ENCODE data around the gene AGMO. TPM values are rescaled to one million over a fixed set of nuclear protein-coding genes. Genes with fewer than 3 reads are reported as not detected.

The AGMO gene
- total and polyA plus RNA-seq, 2 donors (not counting 1 experiment from before 2014, with no cell fraction given): not detected

- CTCF ChIA-PET: no interaction called here
- Mint-ChIP-seq H3K4me1 (no peaks in the 10 kb centered on the region), H3K27me3 (no peaks in the 10 kb centered on the region), H3K27ac (no peak overlapping the region), H3K9me3 (ENCODE audit: insufficient read depth) (peaks cover 4% of the 10 kb centered on the region), H3K4me3 (no peak overlapping the region)
- no peak overlapping the region for H3K9ac ChIP-seq (ENCODE audit: low read length)
- no peaks in the 10 kb centered on the region for H3K36me3 ChIP-seq (replicated peaks in 1 of 2; ENCODE audit: control extremely low read depth in 1 of 2, control insufficient read depth in 1 of 2, extremely low read depth in 1 of 2, insufficient read depth in 2 of 2, low read length in 1 of 2)
- DNase-seq (no peak), ATAC-seq (ENCODE audit: low read depth) (no peak)
- POLR2A ChIA-PET: no interaction called here
- H4K20me1 ChIP-seq (ENCODE audit: control insufficient read depth, insufficient read depth, low read length, poor library complexity, severe bottlenecking): no peaks in the 10 kb centered on the region
- no peaks in the 10 kb centered on the region for H3K79me2 ChIP-seq (ENCODE audit: control insufficient read depth, insufficient read depth, low read length)
- TF ChIP-seq CTCF (IDR thresholded peaks at IDR 0.05) (no peak), EZH2 (IDR thresholded peaks at IDR 0.05; ENCODE audit: borderline replicate concordance, insufficient read depth, low read depth, low read length, poor library complexity, severe bottlenecking) (no peak)
- no peak overlapping the region for H3K4me3 ChIP-seq (ENCODE audit: control extremely low read depth in 1 of 5, extremely low read depth in 1 of 5, insufficient read depth in 1 of 5, low read depth in 2 of 5, low read length in 4 of 5)
- intact Hi-C loops (cut with micrococcal nuclease): no loop called here
- H3K27ac ChIP-seq (ENCODE audit: low read length in 2 of 2): no peak overlapping the region
- H2AFZ ChIP-seq (ENCODE audit: insufficient read depth, low read depth, low read length, poor library complexity, severe bottlenecking): no peak overlapping the region
- 100% methylated on average over 1 of the region's 3 CpGs for WGBS (ENCODE audit: insufficient coverage)
- no peak overlapping the region for H3K4me2 ChIP-seq (replicated peaks; ENCODE audit: low read depth, low read length, poor library complexity, severe bottlenecking)
- H3K9me3 ChIP-seq (ENCODE audit: control extremely low read depth in 1 of 3, control insufficient read depth in 2 of 3, insufficient read depth in 1 of 3, low read length in 2 of 3): peaks cover 0 to 5% (median 2%) of the 10 kb centered on the region in 3 donors
- H3K27me3 ChIP-seq (replicated peaks in 1 of 4; ENCODE audit: control extremely low read depth in 1 of 4, control insufficient read depth in 3 of 4, insufficient read depth in 4 of 4, low read length in 3 of 4): no peaks in the 10 kb centered on the region
- no peaks in the 10 kb centered on the region for H3K4me1 ChIP-seq (ENCODE audit: control insufficient read depth in 2 of 2, insufficient read depth in 2 of 2, low read length in 2 of 2)
Observed at GRCh38 chr7:15580604-15581351, 19.0 kb upstream of the AGMO start.

GRCh38 chr7:15577600-15577999, 15.8 kb upstream of the AGMO start:
- H3K4me3 Mint-ChIP-seq: no peak overlapping the region
- no peak overlapping the region for H3K27ac ChIP-seq (ENCODE audit: low read length in 2 of 2)
- no CpG with 5 or more reads among the region's 2 CpGs for WGBS (ENCODE audit: insufficient coverage)
- H3K4me1 ChIP-seq (ENCODE audit: control insufficient read depth in 2 of 2, insufficient read depth in 2 of 2, low read length in 2 of 2): no peaks in the 10 kb centered on the region
- no peak overlapping the region for H3K4me3 ChIP-seq (ENCODE audit: control extremely low read depth in 1 of 5, extremely low read depth in 1 of 5, insufficient read depth in 1 of 5, low read depth in 2 of 5, low read length in 4 of 5)
- H4K20me1 ChIP-seq (ENCODE audit: control insufficient read depth, insufficient read depth, low read length, poor library complexity, severe bottlenecking): no peaks in the 10 kb centered on the region
- DNase-seq (no peak), ATAC-seq (ENCODE audit: low read depth) (no peak)
- no peak overlapping the region for H3K9ac ChIP-seq (ENCODE audit: low read length)
- H3K27ac Mint-ChIP-seq: no peak overlapping the region
- no peaks in the 10 kb centered on the region for H3K79me2 ChIP-seq (ENCODE audit: control insufficient read depth, insufficient read depth, low read length)
- intact Hi-C loops (cut with micrococcal nuclease): no loop called here
- no peaks in the 10 kb centered on the region for H3K4me1 Mint-ChIP-seq
- H2AFZ ChIP-seq (ENCODE audit: insufficient read depth, low read depth, low read length, poor library complexity, severe bottlenecking): no peak overlapping the region
- TF ChIP-seq CTCF (IDR thresholded peaks at IDR 0.05): no peak
- TF ChIP-seq EZH2 (IDR thresholded peaks at IDR 0.05; ENCODE audit: borderline replicate concordance, insufficient read depth, low read depth, low read length, poor library complexity, severe bottlenecking): no peak
- peaks cover 2% of the 10 kb centered on the region for H3K9me3 Mint-ChIP-seq (ENCODE audit: insufficient read depth)
- ChIA-PET CTCF (no interaction called here), POLR2A (no interaction called here)
- H3K4me2 ChIP-seq (replicated peaks; ENCODE audit: low read depth, low read length, poor library complexity, severe bottlenecking): no peak overlapping the region
- no peaks in the 10 kb centered on the region for H3K9me3 ChIP-seq (ENCODE audit: control extremely low read depth in 1 of 3, control insufficient read depth in 2 of 3, insufficient read depth in 1 of 3, low read length in 2 of 3)
- H3K36me3 ChIP-seq (replicated peaks in 1 of 2; ENCODE audit: control extremely low read depth in 1 of 2, control insufficient read depth in 1 of 2, extremely low read depth in 1 of 2, insufficient read depth in 2 of 2, low read length in 1 of 2): no peaks in the 10 kb centered on the region
- no peaks in the 10 kb centered on the region for H3K27me3 ChIP-seq (replicated peaks in 1 of 4; ENCODE audit: control extremely low read depth in 1 of 4, control insufficient read depth in 3 of 4, insufficient read depth in 4 of 4, low read length in 3 of 4)
- H3K27me3 Mint-ChIP-seq: no peaks in the 10 kb centered on the region

Measured in B cell (primary cell).